KMS-11 (cell line): ENCODE measurements around the gene TSHR.

Source experiments
- H2AFZ ChIP-seq: fragments of 200-600 bp; sonication (generic); 2 replicates; pipeline ENCODE4 v1.6.1; 2016; ENCODE audit warnings: antibody characterized with exemption, mixed run types, low read depth
- H3K27ac ChIP-seq: fragments of 200-600 bp; sonication (generic); 2 replicates; pipeline ENCODE4 v1.6.1; 2016; ENCODE audit warnings: mild to moderate bottlenecking, mixed run types
- H3K27me3 ChIP-seq: fragments of 200-600 bp; sonication (generic); 2 replicates; pipeline ENCODE4 v1.6.1; 2017; ENCODE audit warnings: mild to moderate bottlenecking, low read depth, mixed run types, moderate library complexity; ENCODE audit not compliant: insufficient read depth
- H3K36me3 ChIP-seq: fragments of 200-600 bp; sonication (generic); 2 replicates; pipeline ENCODE4 v1.6.1; 2017; ENCODE audit warnings: mild to moderate bottlenecking, mixed run types; ENCODE audit not compliant: insufficient read depth
- H3K4me1 ChIP-seq: fragments of 200-600 bp; sonication (generic); 2 replicates; pipeline ENCODE4 v1.6.1; 2016; ENCODE audit warnings: mild to moderate bottlenecking, low read depth, mixed run types; ENCODE audit not compliant: poor library complexity, severe bottlenecking
- H3K4me2 ChIP-seq: fragments of 200-600 bp; sonication (generic); 2 replicates; pipeline ENCODE4 v1.7.0; 2016; ENCODE audit warnings: mild to moderate bottlenecking, mixed run types
- H3K4me3 ChIP-seq: fragments of 200-600 bp; sonication (generic); IDR thresholded peaks from 2 replicates; pipeline ENCODE4 v1.6.1; 2017; ENCODE audit warnings: low read depth, low read length, mixed read lengths; ENCODE audit not compliant: insufficient read depth
- H3K79me2 ChIP-seq: fragments of 200-600 bp; sonication (generic); 2 replicates; pipeline ENCODE4 v1.6.1; 2016; ENCODE audit warnings: low read depth, mixed run types; ENCODE audit not compliant: insufficient read depth
- H3K9ac ChIP-seq: fragments of 200-600 bp; sonication (generic); 2 replicates; pipeline ENCODE4 v1.6.1; 2016; ENCODE audit warnings: mild to moderate bottlenecking, mixed run types
- H4K20me1 ChIP-seq: fragments of 200-600 bp; sonication (generic); 2 replicates; pipeline ENCODE4 v1.6.1; 2016; ENCODE audit warnings: mild to moderate bottlenecking, mixed run types; ENCODE audit not compliant: insufficient read depth
- TF ChIP-seq, protein P1 (sequence below): fragments of 200-600 bp; sonication (generic); conservative IDR thresholded peaks from 2 replicates; pipeline ENCODE4 v1.6.1; 2017; ENCODE audit warnings: low read depth, mild to moderate bottlenecking, antibody characterized with exemption, low read length, moderate library complexity, mixed read lengths

TSHR gene

DNA sequence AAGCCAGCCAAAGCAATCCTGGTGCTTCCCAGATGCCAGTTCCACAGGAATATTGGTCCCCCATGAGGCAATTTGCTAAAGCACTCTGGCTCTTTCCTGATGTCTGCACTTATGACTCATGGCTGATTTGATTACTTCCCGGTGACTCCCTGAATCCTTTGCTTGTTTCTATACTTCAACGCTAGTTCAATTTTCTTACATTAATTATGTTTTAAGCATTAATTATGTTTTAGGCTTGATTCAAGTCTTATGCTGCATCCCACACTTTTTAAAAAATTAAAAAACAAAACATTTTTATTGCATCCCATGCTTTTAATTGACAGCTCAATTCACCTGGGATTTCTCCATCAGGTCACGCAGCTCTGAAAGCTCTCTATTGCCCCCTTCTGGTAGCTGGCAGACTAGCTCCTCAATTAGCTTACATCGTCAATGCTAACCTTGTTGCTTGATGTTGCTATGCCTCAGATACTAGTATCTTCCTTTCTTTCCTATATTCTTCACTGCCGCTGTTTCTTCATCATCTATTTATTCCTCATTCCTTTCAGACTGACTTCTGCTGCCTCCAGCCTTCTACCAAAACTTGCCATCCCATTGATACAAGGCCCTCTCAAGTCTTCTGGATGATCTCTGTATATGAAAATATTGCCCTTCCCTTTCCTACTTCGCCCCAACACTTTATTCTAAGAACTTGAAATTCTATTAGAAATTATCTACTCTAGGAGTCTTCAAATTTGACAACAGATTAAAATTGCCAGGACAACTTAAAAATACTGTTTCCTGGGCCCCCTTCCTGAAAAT, 32.0 kb downstream of the TSHR start:
- H3K4me3 ChIP-seq = no peak overlapping the region
- H2AFZ ChIP-seq = no peak overlapping the region
- TF ChIP-seq, protein P1, sequence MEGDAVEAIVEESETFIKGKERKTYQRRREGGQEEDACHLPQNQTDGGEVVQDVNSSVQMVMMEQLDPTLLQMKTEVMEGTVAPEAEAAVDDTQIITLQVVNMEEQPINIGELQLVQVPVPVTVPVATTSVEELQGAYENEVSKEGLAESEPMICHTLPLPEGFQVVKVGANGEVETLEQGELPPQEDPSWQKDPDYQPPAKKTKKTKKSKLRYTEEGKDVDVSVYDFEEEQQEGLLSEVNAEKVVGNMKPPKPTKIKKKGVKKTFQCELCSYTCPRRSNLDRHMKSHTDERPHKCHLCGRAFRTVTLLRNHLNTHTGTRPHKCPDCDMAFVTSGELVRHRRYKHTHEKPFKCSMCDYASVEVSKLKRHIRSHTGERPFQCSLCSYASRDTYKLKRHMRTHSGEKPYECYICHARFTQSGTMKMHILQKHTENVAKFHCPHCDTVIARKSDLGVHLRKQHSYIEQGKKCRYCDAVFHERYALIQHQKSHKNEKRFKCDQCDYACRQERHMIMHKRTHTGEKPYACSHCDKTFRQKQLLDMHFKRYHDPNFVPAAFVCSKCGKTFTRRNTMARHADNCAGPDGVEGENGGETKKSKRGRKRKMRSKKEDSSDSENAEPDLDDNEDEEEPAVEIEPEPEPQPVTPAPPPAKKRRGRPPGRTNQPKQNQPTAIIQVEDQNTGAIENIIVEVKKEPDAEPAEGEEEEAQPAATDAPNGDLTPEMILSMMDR = peak; percentile 69
- 0 out of 2 replicates have a peak overlapping the region, but pooled peaks have one; percentile 13 for H3K4me2 ChIP-seq
- no peaks in the 10 kb centered on the region for H3K27me3 ChIP-seq
- H3K9ac ChIP-seq = no peak overlapping the region
- no peaks in the 10 kb centered on the region for H3K36me3 ChIP-seq
- H3K4me1 ChIP-seq = peaks cover 39% of the 10 kb centered on the region
- no peaks in the 10 kb centered on the region for H4K20me1 ChIP-seq
- no peak overlapping the region for H3K27ac ChIP-seq
- no peaks in the 10 kb centered on the region for H3K79me2 ChIP-seq

DNA sequence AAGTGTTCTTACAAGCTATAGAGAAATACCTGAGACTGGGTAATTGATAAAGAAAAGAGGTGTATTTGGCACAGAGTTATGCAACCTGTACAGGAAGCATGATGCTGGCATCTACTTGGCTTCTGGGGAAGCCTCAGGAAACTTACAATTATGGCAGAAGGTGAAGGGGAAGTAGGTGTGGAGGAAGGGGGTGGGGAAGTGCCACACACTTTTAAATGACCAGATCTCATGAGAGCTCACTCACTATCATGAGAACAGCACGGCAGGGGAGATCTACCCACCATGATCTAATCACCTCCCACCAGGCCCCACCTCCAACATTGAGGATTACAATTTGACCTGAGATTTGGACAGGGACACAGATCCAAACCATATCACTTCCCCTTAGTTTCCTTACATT, 32.8 kb downstream of the TSHR start:
- Histone ChIP-seq H3K4me3 (no peak overlapping the region), H3K9ac (no peak overlapping the region), H3K4me2 (no peak overlapping the region), H3K27ac (no peak overlapping the region), H4K20me1 (no peaks in the 10 kb centered on the region), H3K4me1 (peaks cover 39% of the 10 kb centered on the region), H3K79me2 (no peaks in the 10 kb centered on the region), H3K36me3 (no peaks in the 10 kb centered on the region), H3K27me3 (no peaks in the 10 kb centered on the region), H2AFZ (no peak overlapping the region)
- TF ChIP-seq, protein P1 = no peak

DNA sequence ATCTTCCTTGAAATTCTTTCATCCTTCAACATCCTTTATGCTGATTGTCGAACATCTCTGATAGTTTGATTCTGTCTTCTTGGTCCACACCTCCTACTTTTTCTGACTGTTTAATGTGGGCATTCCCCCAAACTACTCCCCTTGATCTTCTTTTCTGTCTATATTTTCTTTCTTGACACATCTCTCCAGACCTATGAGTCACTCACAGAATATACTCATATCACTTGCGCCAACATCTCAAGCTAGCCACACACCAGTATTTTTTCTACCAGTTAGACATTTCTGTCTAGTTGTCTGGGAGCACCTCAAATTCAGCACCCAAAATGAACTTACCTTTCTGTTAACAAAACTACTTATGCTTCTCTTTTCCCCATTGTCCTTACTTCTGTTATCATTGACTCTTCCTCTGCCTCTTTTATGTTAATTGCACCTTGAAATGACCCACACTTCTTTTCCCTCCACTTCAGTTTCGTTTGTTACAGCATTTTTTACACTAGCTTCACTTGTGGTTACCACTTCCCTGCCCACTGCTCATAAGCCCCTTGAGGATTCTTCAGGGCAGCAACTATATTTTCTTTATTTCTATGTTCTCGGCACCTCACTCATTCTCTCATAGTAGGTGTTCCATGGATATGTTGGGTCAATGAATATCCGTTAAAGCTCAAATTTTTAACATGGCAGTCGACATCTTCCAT, 33.5 kb downstream of the TSHR start:
- Histone ChIP-seq H3K27ac (no peak overlapping the region), H3K9ac (no peak overlapping the region), H3K27me3 (no peaks in the 10 kb centered on the region), H3K36me3 (no peaks in the 10 kb centered on the region), H2AFZ (no peak overlapping the region), H3K4me1 (peaks cover 39% of the 10 kb centered on the region), H4K20me1 (no peaks in the 10 kb centered on the region), H3K79me2 (no peaks in the 10 kb centered on the region), H3K4me2 (no peak overlapping the region), H3K4me3 (no peak overlapping the region)
- TF ChIP-seq, protein P1 = no peak

DNA sequence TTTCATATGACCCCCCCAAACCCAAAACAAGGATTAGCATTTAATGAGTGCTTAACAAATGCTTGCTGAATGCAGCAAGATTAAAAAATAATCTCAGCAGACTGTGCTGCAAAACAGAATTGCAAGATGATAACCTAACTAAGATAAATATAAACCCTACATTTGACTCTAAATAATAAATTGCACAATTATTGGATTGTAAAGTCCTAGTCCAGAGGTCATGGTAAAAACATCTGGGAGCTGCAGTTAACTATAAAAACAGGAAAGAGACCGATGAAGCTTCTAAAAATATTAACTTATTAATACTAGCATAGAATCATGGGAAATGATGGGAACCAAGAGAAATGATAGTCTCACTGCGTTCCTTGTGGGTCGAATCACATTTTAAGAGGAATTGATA, 37.2 kb downstream of the TSHR start:
- peaks cover 18% of the 10 kb centered on the region for H3K4me1 ChIP-seq
- TF ChIP-seq, protein P1 = no peak
- no peak overlapping the region for H3K4me2 ChIP-seq
- no peaks in the 10 kb centered on the region for H4K20me1 ChIP-seq
- no peaks in the 10 kb centered on the region for H3K36me3 ChIP-seq
- no peak overlapping the region for H3K27ac ChIP-seq
- H3K27me3 ChIP-seq = no peaks in the 10 kb centered on the region
- no peak overlapping the region for H2AFZ ChIP-seq
- H3K4me3 ChIP-seq = no peak overlapping the region
- H3K9ac ChIP-seq = no peak overlapping the region
- H3K79me2 ChIP-seq = no peaks in the 10 kb centered on the region
